ENCODE results near the gene MED26.

MED26 gene

GRCh38 chr19:16540948-16541347, 87.1 kb downstream of the MED26 start:
- DNase-seq (ENCODE audit: low spot score), result no peak

- no peak for DNase-seq (ENCODE audit: low spot score)
Measured at GRCh38 chr19:16537111-16537510, 90.9 kb downstream of the MED26 start.

- no peak for DNase-seq (ENCODE audit: low spot score)
Measured at GRCh38 chr19:16536130-16536529, 91.9 kb downstream of the MED26 start.

- DNase-seq (ENCODE audit: low spot score), result no peak
Measured at GRCh38 chr19:16535381-16535780, 92.6 kb downstream of the MED26 start.

- DNase-seq (ENCODE audit: low spot score), result no peak
Measured at GRCh38 chr19:16532440-16533234, 95.4 kb downstream of the MED26 start.

GRCh38 chr19:16531380-16531669, 96.7 kb downstream of the MED26 start:
- DNase-seq (ENCODE audit: low spot score), result no peak

- no peak for DNase-seq (ENCODE audit: low spot score)
Measured at GRCh38 chr19:16530540-16531379, 97.2 kb downstream of the MED26 start.

- DNase-seq (ENCODE audit: low spot score), result no peak
Measured at GRCh38 chr19:16529466-16530144, 98.4 kb downstream of the MED26 start.

GRCh38 chr19:16527971-16528521, 100.0 kb downstream of the MED26 start:
- DNase-seq (ENCODE audit: low spot score), result no peak

- DNase-seq (ENCODE audit: low spot score), result no peak
Measured at GRCh38 chr19:16527334-16527935, 100.6 kb downstream of the MED26 start.

GRCh38 chr19:16525751-16526481, 102.1 kb downstream of the MED26 start:
- DNase-seq (ENCODE audit: low spot score), result no peak

- DNase-seq (ENCODE audit: low spot score), result no peak
Measured at GRCh38 chr19:16524991-16525734, 102.8 kb downstream of the MED26 start.
